Activated CD4-positive, CD25-positive, alpha-beta regulatory T cell (primary cell): ENCODE results near the gene EAPP.
"Not testable (repeated sequence)": the region's sequence is repeated elsewhere in the genome, so short reads cannot be mapped to it uniquely, and the experiment has no call there.

Source experiments
- DNase-seq, 4 experiments: peaks; one replicate each; lab custom pipeline; 2025; lab: John Stamatoyannopoulos, UW

The EAPP gene

GRCh38 chr14:34538096-34538495, 1.4 kb downstream of the EAPP start:
- DNase-seq = not testable (repeated sequence)

- no peak for DNase-seq
Observed at GRCh38 chr14:34537677-34538009, 1.9 kb downstream of the EAPP start.

- DNase-seq = no peak
Observed at GRCh38 chr14:34536951-34537676, 2.4 kb downstream of the EAPP start.

- DNase-seq = no peak
Observed at GRCh38 chr14:34527591-34527990, 11.9 kb downstream of the EAPP start.

- DNase-seq = not testable (repeated sequence)
Observed at GRCh38 chr14:34524216-34524615, 15.3 kb downstream of the EAPP start.

- DNase-seq = no peak
Observed at GRCh38 chr14:34522496-34522895, 17.0 kb downstream of the EAPP start.

- DNase-seq = not testable (repeated sequence)
Observed at GRCh38 chr14:34521071-34521470, 18.4 kb downstream of the EAPP start.

GRCh38 chr14:34520304-34520970, 19.1 kb downstream of the EAPP start:
- not testable (repeated sequence) for DNase-seq

- no peak for DNase-seq
Observed at GRCh38 chr14:34507884-34508283, 31.6 kb downstream of the EAPP start.

GRCh38 chr14:34507459-34507858, 32.0 kb downstream of the EAPP start:
- no peak for DNase-seq

- not testable (repeated sequence) for DNase-seq
Observed at GRCh38 chr14:34505124-34505491, 34.4 kb downstream of the EAPP start.

GRCh38 chr14:34504027-34504426, 35.5 kb downstream of the EAPP start:
- not testable (repeated sequence) for DNase-seq

GRCh38 chr14:34502545-34503225, 36.8 kb downstream of the EAPP start:
- no peak for DNase-seq

GRCh38 chr14:34502001-34502400, 37.5 kb downstream of the EAPP start:
- no peak for DNase-seq

- no peak for DNase-seq
Observed at GRCh38 chr14:34501004-34501580, 38.4 kb downstream of the EAPP start.

GRCh38 chr14:34498684-34499412, 40.7 kb downstream of the EAPP start:
- no peak for DNase-seq

- DNase-seq = no peak
Observed at GRCh38 chr14:34496679-34497513, 42.6 kb downstream of the EAPP start.

- DNase-seq = no peak
Observed at GRCh38 chr14:34496007-34496678, 43.4 kb downstream of the EAPP start.

GRCh38 chr14:34489324-34489723, 50.2 kb downstream of the EAPP start:
- no peak for DNase-seq

GRCh38 chr14:34488528-34488927, 51.0 kb downstream of the EAPP start:
- no peak for DNase-seq

- DNase-seq = no peak
Observed at GRCh38 chr14:34484726-34485125, 54.8 kb downstream of the EAPP start.
